DND-41 (cell line): ENCODE data around the gene CIITA.

ENCODE experiments used
- EZH2 ChIP-seq: IDR thresholded peaks from 3 replicates; pipeline ENCODE4 v1.6.1; 2012; ENCODE audit warnings: borderline replicate concordance, low read depth, mild to moderate bottlenecking, moderate library complexity, low read length, inconsistent platforms; ENCODE audit not compliant: severe bottlenecking
- TF ChIP-seq, protein P1 (sequence below): IDR thresholded peaks from 2 replicates; pipeline ENCODE4 v1.5.1; 2012; ENCODE audit warnings: borderline replicate concordance, low read length, moderate library complexity, mild to moderate bottlenecking; ENCODE audit not compliant: poor library complexity, severe bottlenecking; ENCODE audit errors: extremely low read depth

- TF ChIP-seq, protein P1, sequence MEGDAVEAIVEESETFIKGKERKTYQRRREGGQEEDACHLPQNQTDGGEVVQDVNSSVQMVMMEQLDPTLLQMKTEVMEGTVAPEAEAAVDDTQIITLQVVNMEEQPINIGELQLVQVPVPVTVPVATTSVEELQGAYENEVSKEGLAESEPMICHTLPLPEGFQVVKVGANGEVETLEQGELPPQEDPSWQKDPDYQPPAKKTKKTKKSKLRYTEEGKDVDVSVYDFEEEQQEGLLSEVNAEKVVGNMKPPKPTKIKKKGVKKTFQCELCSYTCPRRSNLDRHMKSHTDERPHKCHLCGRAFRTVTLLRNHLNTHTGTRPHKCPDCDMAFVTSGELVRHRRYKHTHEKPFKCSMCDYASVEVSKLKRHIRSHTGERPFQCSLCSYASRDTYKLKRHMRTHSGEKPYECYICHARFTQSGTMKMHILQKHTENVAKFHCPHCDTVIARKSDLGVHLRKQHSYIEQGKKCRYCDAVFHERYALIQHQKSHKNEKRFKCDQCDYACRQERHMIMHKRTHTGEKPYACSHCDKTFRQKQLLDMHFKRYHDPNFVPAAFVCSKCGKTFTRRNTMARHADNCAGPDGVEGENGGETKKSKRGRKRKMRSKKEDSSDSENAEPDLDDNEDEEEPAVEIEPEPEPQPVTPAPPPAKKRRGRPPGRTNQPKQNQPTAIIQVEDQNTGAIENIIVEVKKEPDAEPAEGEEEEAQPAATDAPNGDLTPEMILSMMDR = no peak
- no peak for TF ChIP-seq EZH2
These were observed 60.3 kb downstream of the CIITA start for GRCh38 chr16:10937068-10937859.
